Rectal smooth muscle tissue (tissue), 1 donor: ENCODE results near the gene SPAG17.
A peak's percentile ranks its signal among the peaks of the same experiment; 100 is the strongest.

Experiments
- H3K27ac ChIP-seq: one replicate; pipeline ENCODE4 v1.7.0; 2013; ENCODE audit warnings: low read depth, low read length, inconsistent platforms
- H3K27me3 ChIP-seq: one replicate; pipeline ENCODE4 v1.7.0; 2013; ENCODE audit warnings: low read length; ENCODE audit not compliant: control insufficient read depth, insufficient read depth
- H3K36me3 ChIP-seq: one replicate; pipeline ENCODE4 v1.7.0; 2013; ENCODE audit warnings: low read length; ENCODE audit not compliant: control insufficient read depth, insufficient read depth
- H3K4me1 ChIP-seq: one replicate; pipeline ENCODE4 v1.7.0; 2013; ENCODE audit warnings: low read length; ENCODE audit not compliant: control insufficient read depth, insufficient read depth
- H3K4me3 ChIP-seq: one replicate; pipeline ENCODE4 v1.7.0; 2013; ENCODE audit warnings: low read length
- H3K9ac ChIP-seq: one replicate; pipeline ENCODE4 v1.7.0; 2013; ENCODE audit warnings: low read length

The SPAG17 gene

DNA sequence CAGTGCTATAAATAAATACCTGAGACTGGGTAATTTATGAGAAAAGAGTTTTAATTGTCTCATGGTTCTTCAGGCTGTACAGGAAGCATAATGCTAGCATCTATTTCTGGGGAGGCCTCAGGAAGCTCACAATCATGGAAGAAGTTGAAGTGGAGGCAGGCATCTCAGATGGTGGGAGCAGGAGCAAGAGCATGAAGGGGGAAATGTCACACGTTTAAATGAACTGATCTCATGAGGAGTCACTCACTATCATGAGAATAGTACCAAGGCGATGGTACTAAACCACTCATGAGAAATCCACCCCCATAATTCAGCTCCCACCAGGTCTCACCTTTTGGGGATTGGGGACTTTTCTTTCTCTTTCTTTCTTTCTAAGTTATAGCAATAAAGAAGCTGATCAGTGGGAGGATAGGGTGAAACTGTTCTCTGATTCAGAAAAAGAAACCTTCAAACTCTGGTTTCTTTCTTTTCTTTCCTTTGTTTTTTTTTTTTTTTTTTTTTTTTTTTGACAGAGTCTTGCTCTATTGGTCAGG, 17.1 kb upstream of the SPAG17 start:
- Histone ChIP-seq H3K27ac (no peak overlapping the region), H3K4me3 (no peak overlapping the region), H3K36me3 (no peaks in the 10 kb centered on the region), H3K27me3 (no peaks in the 10 kb centered on the region), H3K4me1 (no peaks in the 10 kb centered on the region), H3K9ac (no peak overlapping the region)

DNA sequence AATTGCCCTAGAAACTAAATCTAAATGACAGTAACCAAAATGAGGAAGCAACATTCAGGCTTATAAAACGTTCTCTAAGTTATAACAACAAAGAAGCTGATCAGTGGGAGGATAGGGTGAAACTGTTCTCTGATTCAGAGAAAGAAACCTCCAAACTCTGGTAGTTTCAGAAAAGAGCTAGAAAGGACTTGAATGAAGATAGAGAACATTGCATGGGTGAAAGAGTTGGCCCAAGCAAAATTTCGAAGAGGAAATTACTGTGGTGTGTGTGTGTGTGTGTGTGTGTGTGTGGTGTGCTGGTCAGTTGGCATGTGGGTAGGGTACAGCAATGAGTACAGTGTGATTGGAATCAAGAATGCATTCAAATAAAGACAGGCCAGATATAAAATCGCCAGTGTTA, 16.5 kb upstream of the SPAG17 start:
- H3K27ac ChIP-seq = no peak overlapping the region
- H3K9ac ChIP-seq = no peak overlapping the region
- H3K4me1 ChIP-seq = no peaks in the 10 kb centered on the region
- no peak overlapping the region for H3K4me3 ChIP-seq
- H3K36me3 ChIP-seq = no peaks in the 10 kb centered on the region
- H3K27me3 ChIP-seq = no peaks in the 10 kb centered on the region

DNA sequence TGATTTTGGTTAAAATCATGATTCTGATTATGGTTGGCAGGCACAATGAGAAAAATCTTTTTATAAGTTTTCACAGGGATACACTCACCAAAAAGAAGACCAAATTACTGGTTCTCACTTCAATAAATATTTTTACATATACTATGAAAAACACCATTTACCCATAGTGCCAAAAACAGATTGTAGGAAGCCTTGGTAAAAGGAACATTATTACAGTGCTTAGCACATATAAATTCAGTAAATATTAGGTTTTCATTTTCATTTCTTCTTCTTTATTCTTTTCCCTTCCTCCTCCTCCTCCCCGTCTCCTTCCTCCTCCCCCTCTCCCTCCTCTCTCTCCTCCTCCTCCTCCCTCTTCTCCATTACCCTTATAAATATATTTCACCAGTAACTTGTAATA, 15.8 kb upstream of the SPAG17 start:
- Histone ChIP-seq H3K27ac (no peak overlapping the region), H3K9ac (no peak overlapping the region), H3K4me3 (no peak overlapping the region), H3K4me1 (no peaks in the 10 kb centered on the region), H3K27me3 (no peaks in the 10 kb centered on the region), H3K36me3 (no peaks in the 10 kb centered on the region)

DNA sequence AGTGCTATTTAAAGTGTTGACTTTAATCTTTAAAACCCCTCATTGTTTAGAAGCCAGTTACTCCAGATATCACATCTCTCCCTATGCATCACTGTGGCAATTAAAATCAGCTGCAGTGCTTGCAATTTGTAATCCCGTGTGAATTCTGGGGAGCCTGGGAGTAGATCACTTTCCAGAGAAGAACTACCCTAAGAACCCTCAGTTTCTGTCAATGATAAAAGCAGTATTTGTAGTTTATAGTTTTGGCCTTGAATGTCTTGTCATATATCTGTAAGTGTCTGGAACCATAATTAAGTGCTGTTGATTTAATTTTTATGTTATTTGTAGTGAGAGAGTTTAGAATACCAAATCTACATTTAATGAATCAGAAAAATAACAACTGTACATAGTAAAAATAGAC, 5.5 kb upstream of the SPAG17 start:
- no peaks in the 10 kb centered on the region for H3K27me3 ChIP-seq
- no peaks in the 10 kb centered on the region for H3K36me3 ChIP-seq
- no peak overlapping the region for H3K27ac ChIP-seq
- H3K4me1 ChIP-seq = no peaks in the 10 kb centered on the region
- H3K9ac ChIP-seq = no peak overlapping the region
- no peak overlapping the region for H3K4me3 ChIP-seq

DNA sequence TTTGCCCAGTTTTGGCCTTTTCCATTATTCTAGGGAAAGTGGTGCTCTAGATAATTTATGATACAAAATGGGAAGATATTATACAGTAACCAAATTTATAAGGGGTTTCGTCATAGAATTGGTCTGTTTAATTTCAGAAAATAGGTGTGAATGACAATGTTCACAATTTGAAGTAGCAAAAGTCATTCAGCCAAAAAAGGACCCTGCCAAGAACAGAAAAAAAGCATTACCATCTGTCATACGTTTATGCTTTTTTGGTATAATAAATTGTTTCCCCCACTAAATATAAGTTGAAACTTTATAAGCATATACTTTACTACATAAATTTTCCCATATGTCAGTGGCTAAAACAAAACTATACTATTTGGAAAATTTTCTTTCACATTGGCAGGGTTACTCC, 4.5 kb upstream of the SPAG17 start:
- Histone ChIP-seq H3K4me1 (no peaks in the 10 kb centered on the region), H3K27me3 (no peaks in the 10 kb centered on the region), H3K4me3 (no peak overlapping the region), H3K9ac (no peak overlapping the region), H3K27ac (no peak overlapping the region), H3K36me3 (no peaks in the 10 kb centered on the region)

DNA sequence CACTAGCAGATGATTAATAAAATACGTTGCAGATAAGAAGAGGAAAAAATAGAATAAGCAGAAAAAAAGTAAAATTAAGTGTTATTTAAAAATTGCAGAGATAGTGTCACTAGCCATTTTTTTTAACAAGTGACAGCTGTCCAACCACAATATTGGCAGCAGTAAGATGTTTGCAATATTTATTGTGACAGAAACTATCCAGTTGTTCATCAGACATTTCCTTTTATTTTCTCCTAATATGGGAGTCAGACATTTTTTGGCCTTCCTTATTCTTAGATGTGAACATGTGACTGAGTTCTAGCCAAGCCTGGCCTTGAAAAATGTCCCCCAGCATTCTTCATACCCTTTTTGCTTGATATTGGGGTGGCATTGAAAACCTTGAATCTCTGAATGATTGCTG, 3.4 kb upstream of the SPAG17 start:
- H3K36me3 ChIP-seq = no peaks in the 10 kb centered on the region
- no peaks in the 10 kb centered on the region for H3K27me3 ChIP-seq
- H3K27ac ChIP-seq = no peak overlapping the region
- no peaks in the 10 kb centered on the region for H3K4me1 ChIP-seq
- H3K4me3 ChIP-seq = no peak overlapping the region
- no peak overlapping the region for H3K9ac ChIP-seq

DNA sequence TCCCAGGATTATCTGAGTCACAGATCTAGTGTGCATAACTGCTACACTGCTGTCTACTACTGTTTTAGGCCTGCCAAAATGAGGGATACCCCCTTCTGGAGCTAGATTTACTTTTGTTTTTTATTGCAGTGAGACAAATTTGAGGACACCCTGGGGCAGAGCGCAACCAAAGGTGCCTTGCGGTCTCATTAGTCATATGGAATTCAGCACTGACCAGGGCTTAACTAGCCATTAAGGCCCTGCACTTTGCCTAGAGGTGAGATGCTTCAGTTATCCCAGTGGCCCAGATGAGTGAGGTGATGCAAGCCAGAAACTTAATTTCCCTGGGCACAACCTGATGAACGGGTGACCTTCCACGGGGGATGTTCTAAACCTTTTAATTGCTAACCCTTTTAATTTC, 998 bp upstream of the SPAG17 start:
- no peaks in the 10 kb centered on the region for H3K27me3 ChIP-seq
- no peak overlapping the region for H3K9ac ChIP-seq
- no peaks in the 10 kb centered on the region for H3K4me1 ChIP-seq
- no peak overlapping the region for H3K27ac ChIP-seq
- H3K36me3 ChIP-seq = no peaks in the 10 kb centered on the region
- H3K4me3 ChIP-seq = no peak overlapping the region

DNA sequence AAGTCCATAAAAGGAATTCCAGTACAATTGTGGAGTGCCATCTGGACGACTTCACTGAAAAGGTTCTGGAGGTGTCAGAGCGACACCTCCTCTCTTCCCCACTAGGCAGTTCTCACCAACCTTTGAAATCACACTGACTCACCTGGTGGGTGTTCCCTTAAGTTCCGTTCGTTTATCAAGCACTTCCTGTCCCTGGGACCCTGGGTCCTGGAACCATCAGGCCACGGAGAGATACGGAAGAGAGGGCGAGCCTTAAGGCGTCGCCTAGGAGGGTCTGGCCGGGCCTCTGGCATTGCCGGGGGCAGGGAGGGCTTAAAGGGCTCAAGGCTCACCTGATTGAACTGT, 317 bp downstream of the SPAG17 start:
- H3K27me3 ChIP-seq = no peaks in the 10 kb centered on the region
- no peak overlapping the region for H3K27ac ChIP-seq
- H3K36me3 ChIP-seq = no peaks in the 10 kb centered on the region
- H3K4me3 ChIP-seq = peak overlapping the region; percentile 31
- H3K9ac ChIP-seq = no peak overlapping the region
- H3K4me1 ChIP-seq = no peaks in the 10 kb centered on the region

DNA sequence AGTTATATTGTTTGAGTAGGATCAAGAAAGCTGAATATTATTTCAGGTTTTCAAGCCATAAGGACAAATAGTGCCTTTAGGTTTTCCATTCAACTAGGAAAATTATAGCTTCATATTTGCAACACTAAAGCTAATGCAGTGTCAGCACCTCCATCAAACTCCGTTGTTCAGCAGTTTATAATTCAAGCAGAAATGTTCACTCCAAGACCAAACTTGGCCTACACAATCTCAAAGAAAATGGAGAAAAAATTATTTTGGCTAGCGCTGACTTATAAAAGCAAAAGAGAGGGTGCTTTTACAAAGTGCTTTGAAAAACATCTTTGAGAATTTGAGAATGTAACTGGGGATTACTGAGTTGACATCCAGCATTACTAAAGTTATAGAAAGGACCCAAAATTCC, 1.4 kb downstream of the SPAG17 start:
- H3K27ac ChIP-seq = no peak overlapping the region
- H3K9ac ChIP-seq = no peak overlapping the region
- H3K4me1 ChIP-seq = no peaks in the 10 kb centered on the region
- H3K27me3 ChIP-seq = no peaks in the 10 kb centered on the region
- no peaks in the 10 kb centered on the region for H3K36me3 ChIP-seq
- no peak overlapping the region for H3K4me3 ChIP-seq

DNA sequence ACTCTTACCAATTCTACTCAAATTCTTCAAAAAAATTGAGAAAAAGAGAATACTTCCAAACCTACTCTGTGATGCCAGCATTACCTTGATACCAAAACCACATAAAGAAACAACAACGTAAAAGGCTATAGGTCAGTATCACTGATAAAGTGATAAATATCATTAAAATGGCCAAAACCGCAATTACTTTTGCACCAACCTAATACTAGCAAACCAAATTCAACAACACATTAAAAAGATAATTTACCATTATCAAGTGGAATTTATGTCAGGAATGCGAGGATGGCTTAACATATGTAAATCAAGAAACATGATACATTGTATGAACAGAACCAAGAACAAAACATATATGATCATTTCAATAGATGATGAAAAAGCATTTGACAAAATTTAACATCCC, 7.0 kb downstream of the SPAG17 start:
- no peak overlapping the region for H3K9ac ChIP-seq
- no peaks in the 10 kb centered on the region for H3K4me1 ChIP-seq
- no peak overlapping the region for H3K27ac ChIP-seq
- no peaks in the 10 kb centered on the region for H3K36me3 ChIP-seq
- H3K27me3 ChIP-seq = no peaks in the 10 kb centered on the region
- no peak overlapping the region for H3K4me3 ChIP-seq

DNA sequence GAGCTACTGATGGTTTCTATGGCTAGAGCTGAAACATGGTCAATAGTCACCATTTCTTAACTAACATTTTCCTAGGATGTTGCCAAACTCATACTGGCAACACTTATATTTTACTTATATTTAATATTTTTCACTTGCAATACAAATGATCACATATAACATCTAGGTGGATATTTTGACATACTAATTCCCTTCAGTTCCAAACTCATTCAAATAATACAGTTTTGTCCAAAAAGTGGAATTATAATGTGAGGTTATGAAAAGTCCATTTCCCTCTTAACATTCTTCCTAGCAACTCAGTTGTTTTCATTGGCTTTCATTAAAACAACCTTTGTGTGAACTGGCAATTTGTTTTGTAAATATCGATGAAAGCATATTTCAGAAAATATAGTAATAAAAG, 16.0 kb downstream of the SPAG17 start:
- Histone ChIP-seq H3K27me3 (no peaks in the 10 kb centered on the region), H3K36me3 (no peaks in the 10 kb centered on the region), H3K9ac (no peak overlapping the region), H3K4me1 (no peaks in the 10 kb centered on the region), H3K27ac (no peak overlapping the region), H3K4me3 (no peak overlapping the region)

DNA sequence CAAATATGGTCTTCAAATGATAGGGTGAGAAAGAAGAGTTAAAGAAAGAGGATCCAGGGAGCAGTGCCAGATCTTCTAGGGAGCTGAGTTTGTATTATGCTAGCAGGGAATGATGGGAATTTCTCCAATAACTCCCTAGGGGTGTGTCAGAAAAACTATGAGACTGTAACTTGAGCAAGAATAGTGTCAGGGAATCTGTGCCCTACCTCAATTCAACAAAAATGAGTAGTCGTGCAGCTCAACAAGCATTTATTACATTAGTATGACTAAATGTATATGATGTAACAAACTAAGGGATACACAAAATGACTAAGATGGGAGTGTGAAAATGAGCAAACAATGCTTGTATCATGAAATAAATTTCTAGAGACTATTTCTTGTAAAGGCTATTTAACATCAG, 24.2 kb downstream of the SPAG17 start:
- Histone ChIP-seq H3K27ac (no peak overlapping the region), H3K9ac (no peak overlapping the region), H3K4me1 (no peaks in the 10 kb centered on the region), H3K36me3 (no peaks in the 10 kb centered on the region), H3K4me3 (no peak overlapping the region), H3K27me3 (no peaks in the 10 kb centered on the region)

DNA sequence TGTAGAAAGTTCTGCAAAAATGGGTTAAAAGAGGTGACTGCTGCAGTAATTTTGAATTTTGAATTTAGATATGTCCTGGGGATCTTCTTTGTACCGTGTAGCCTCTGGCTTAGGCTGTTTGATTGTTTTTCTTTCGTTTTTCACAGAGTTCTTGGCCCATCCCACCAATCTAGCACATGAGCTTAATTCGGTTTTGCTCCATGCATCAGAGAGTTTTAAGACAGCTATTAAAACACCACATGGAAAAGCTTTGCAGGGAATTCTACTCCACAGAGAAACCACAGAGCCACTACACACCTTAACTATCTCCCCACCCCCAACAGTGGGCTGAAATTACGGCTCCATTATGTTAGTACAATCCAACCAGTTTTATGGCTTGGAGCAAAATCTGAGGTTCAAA, 25.5 kb downstream of the SPAG17 start:
- no peaks in the 10 kb centered on the region for H3K27me3 ChIP-seq
- H3K27ac ChIP-seq = no peak overlapping the region
- no peaks in the 10 kb centered on the region for H3K4me1 ChIP-seq
- no peaks in the 10 kb centered on the region for H3K36me3 ChIP-seq
- no peak overlapping the region for H3K4me3 ChIP-seq
- H3K9ac ChIP-seq = no peak overlapping the region

DNA sequence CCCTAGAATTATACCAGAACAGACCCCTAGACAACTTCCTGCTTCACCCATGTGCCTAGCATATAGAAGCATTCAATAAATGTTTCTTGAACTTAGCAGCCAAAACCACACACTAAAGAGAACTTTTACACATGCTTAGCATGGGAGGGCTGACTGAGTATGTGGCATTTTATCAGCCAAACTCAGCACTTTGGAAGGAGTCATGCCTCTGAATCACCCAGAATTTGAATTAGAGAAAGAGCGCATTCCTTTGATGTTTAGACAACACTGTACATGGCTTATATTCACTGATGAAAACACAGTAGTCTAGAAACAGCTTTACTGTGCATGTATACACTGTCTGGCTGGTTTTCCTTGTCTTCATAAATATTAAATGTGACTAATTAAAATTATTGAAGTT, 26.1 kb downstream of the SPAG17 start:
- Histone ChIP-seq H3K27ac (no peak overlapping the region), H3K9ac (no peak overlapping the region), H3K27me3 (no peaks in the 10 kb centered on the region), H3K36me3 (no peaks in the 10 kb centered on the region), H3K4me3 (no peak overlapping the region), H3K4me1 (no peaks in the 10 kb centered on the region)
